Thymus (tissue), 11 donors: ENCODE measurements around the gene AQP9. TPM values are rescaled to one million over a fixed set of nuclear protein-coding genes. Genes with fewer than 3 reads are reported as not detected.

ENCODE experiments used
- DNase-seq, 9 donors: peaks; one replicate each; pipeline ENCODE4 v3.0.0-alpha.2; 2013; ENCODE audit warnings: low spot score in 9 of 9, low read depth in 6 of 9, missing footprints in 1 of 9
- H3K27ac ChIP-seq, 2 donors: one replicate each; pipeline ENCODE4 v1.5.1; 2013; ENCODE audit warnings: control low read depth in 1 of 2, low read depth in 1 of 2, low read length in 1 of 2, mild to moderate bottlenecking in 1 of 2, moderate library complexity in 1 of 2
- H3K27me3 ChIP-seq, 2 donors: one replicate each; pipeline ENCODE4 v1.5.1; 2013; ENCODE audit warnings: low read length in 1 of 2; ENCODE audit not compliant: control insufficient read depth in 2 of 2, insufficient read depth in 1 of 2
- H3K36me3 ChIP-seq, 2 donors: one replicate each; pipeline ENCODE4 v1.5.1; 2013; ENCODE audit warnings: low read length in 1 of 2, mild to moderate bottlenecking in 1 of 2, moderate library complexity in 1 of 2; ENCODE audit not compliant: control insufficient read depth in 2 of 2, insufficient read depth in 2 of 2
- H3K4me1 ChIP-seq, 2 donors: one replicate each; pipeline ENCODE4 v1.5.1; 2013; ENCODE audit warnings: low read length in 2 of 2; ENCODE audit not compliant: control insufficient read depth in 2 of 2, insufficient read depth in 2 of 2
- H3K4me3 ChIP-seq, 2 donors: one replicate each; pipeline ENCODE4 v1.5.1; 2013; ENCODE audit warnings: low read length in 2 of 2, control low read depth in 1 of 2, mild to moderate bottlenecking in 1 of 2
- H3K9me3 ChIP-seq, 2 donors: one replicate each; pipeline ENCODE4 v1.5.1; 2013; ENCODE audit warnings: low read length in 1 of 2, mild to moderate bottlenecking in 1 of 2; ENCODE audit not compliant: control insufficient read depth in 2 of 2, insufficient read depth in 1 of 2
- WGBS: extraction: QIAGEN DNeasy Blood & Tissue Kit; methylation state at CpG from one replicate; pipeline ENCODE4 v1.1.7; 2013; 5-methylcytosine and 5-hydroxymethylcytosine counted together
- polyA plus RNA-seq: library from polyadenylated mRNA; stranded (reverse); fragments of 200-250 nt; gene quantifications from one replicate; pipeline ENCODE4 v1.2.3, GENCODE V29; 2013
- total RNA-seq: library from RNA; stranded (reverse); fragments of 120-200 nt; gene quantifications from one replicate; pipeline ENCODE4 v1.2.4, GENCODE V29; 2013
- donor health status: healthy.

AQP9 gene
- total and polyA plus RNA-seq, 2 donors, result 0.42 to 3.2 TPM

GRCh38 chr15:58147171-58147611 is 9.0 kb downstream of the AQP9 start:
- no peak for DNase-seq
- Histone ChIP-seq H3K27ac (no peak overlapping the region), H3K9me3 (no peaks in the 10 kb centered on the region), H3K4me3 (no peak overlapping the region), H3K36me3 (no peaks in the 10 kb centered on the region), H3K4me1 (no peaks in the 10 kb centered on the region), H3K27me3 (peaks cover 0 to 2% of the 10 kb centered on the region in 2 donors)
- 90% methylated on average over 5 of the region's 5 CpGs for WGBS

- no peak for DNase-seq
- Histone ChIP-seq H3K27ac (no peak overlapping the region), H3K4me3 (no peak overlapping the region), H3K27me3 (peaks cover 0 to 2% of the 10 kb centered on the region in 2 donors), H3K9me3 (no peaks in the 10 kb centered on the region), H3K36me3 (no peaks in the 10 kb centered on the region), H3K4me1 (no peaks in the 10 kb centered on the region)
Measured at GRCh38 chr15:58148120-58148519, 9.9 kb downstream of the AQP9 start.

- H3K36me3 ChIP-seq, result no peaks in the 10 kb centered on the region
- no peak for DNase-seq
- no peaks in the 10 kb centered on the region for H3K9me3 ChIP-seq
- no peak overlapping the region for H3K4me3 ChIP-seq
- no peaks in the 10 kb centered on the region for H3K4me1 ChIP-seq
- peaks cover 0 to 2% of the 10 kb centered on the region in 2 donors for H3K27me3 ChIP-seq
- WGBS, result 91% methylated on average over 4 of the region's 4 CpGs
- no peak overlapping the region for H3K27ac ChIP-seq
Measured at GRCh38 chr15:58148633-58149445, 10.7 kb downstream of the AQP9 start.

GRCh38 chr15:58154769-58155168 is 16.6 kb downstream of the AQP9 start:
- 97% methylated on average over 2 of the region's 2 CpGs for WGBS
- no peak overlapping the region for H3K27ac ChIP-seq
- no peak overlapping the region for H3K4me3 ChIP-seq
- no peaks in the 10 kb centered on the region for H3K4me1 ChIP-seq
- no peaks in the 10 kb centered on the region for H3K27me3 ChIP-seq
- DNase-seq, result no peak
- no peaks in the 10 kb centered on the region for H3K9me3 ChIP-seq
- H3K36me3 ChIP-seq, result no peaks in the 10 kb centered on the region

GRCh38 chr15:58159827-58160386 is 21.7 kb downstream of the AQP9 start:
- Histone ChIP-seq H3K9me3 (no peaks in the 10 kb centered on the region), H3K36me3 (no peaks in the 10 kb centered on the region), H3K4me3 (no peak overlapping the region), H3K27ac (no peak overlapping the region), H3K4me1 (no peaks in the 10 kb centered on the region), H3K27me3 (peaks cover 0 to 3% of the 10 kb centered on the region in 2 donors)
- WGBS, result 92% methylated on average over 6 of the region's 6 CpGs
- DNase-seq, result no peak

- H3K36me3 ChIP-seq, result no peaks in the 10 kb centered on the region
- no peak overlapping the region for H3K27ac ChIP-seq
- WGBS, result 88% methylated on average over 1 of the region's 1 CpG
- no peak for DNase-seq
- no peaks in the 10 kb centered on the region for H3K9me3 ChIP-seq
- no peaks in the 10 kb centered on the region for H3K4me1 ChIP-seq
- H3K27me3 ChIP-seq, result peaks cover 0 to 6% of the 10 kb centered on the region in 2 donors
- no peak overlapping the region for H3K4me3 ChIP-seq
Measured at GRCh38 chr15:58161436-58161930, 23.3 kb downstream of the AQP9 start.

GRCh38 chr15:58163985-58164384 is 25.8 kb downstream of the AQP9 start:
- Histone ChIP-seq H3K9me3 (no peaks in the 10 kb centered on the region), H3K27me3 (peaks cover 0 to 6% of the 10 kb centered on the region in 2 donors), H3K27ac (no peak overlapping the region), H3K4me1 (no peaks in the 10 kb centered on the region), H3K36me3 (no peaks in the 10 kb centered on the region), H3K4me3 (no peak overlapping the region)
- 85% methylated on average over 4 of the region's 4 CpGs for WGBS
- DNase-seq, result no peak

GRCh38 chr15:58164926-58165325 is 26.7 kb downstream of the AQP9 start:
- WGBS, result 90% methylated on average over 1 of the region's 1 CpG

GRCh38 chr15:58165661-58166060 is 27.5 kb downstream of the AQP9 start:
- Histone ChIP-seq H3K4me1 (no peaks in the 10 kb centered on the region), H3K4me3 (no peak overlapping the region), H3K9me3 (no peaks in the 10 kb centered on the region), H3K27me3 (peaks cover 0 to 6% of the 10 kb centered on the region in 2 donors), H3K36me3 (no peaks in the 10 kb centered on the region), H3K27ac (no peak overlapping the region)
- peak in 1 of 9 donors; percentile 2 for DNase-seq

More at GRCh38 chr15:58164926-58165325, 26.7 kb downstream of the AQP9 start:
- no peak for DNase-seq
- Histone ChIP-seq H3K36me3 (no peaks in the 10 kb centered on the region), H3K27ac (no peak overlapping the region), H3K4me1 (no peaks in the 10 kb centered on the region), H3K9me3 (no peaks in the 10 kb centered on the region), H3K27me3 (peaks cover 0 to 6% of the 10 kb centered on the region in 2 donors), H3K4me3 (no peak overlapping the region)
